SK-N-SH treated with all-trans-retinoic acid at 6 μM for 48 hours (cell line): ENCODE results near the gene NUTM1.

Source experiments
- ATAC-seq: fragments of 200-7000 bp; cut with Tn5 transposase; 3 replicates; pipeline ENCODE4 v1.9.1; 2020; ENCODE audit warnings: mild to moderate bottlenecking, moderate library complexity
- ARNTL ChIP-seq: fragments of 450-650 bp; formaldehyde crosslinking; IDR thresholded peaks from 2 replicates; pipeline ENCODE4 v1.5.0; 2020; ENCODE audit warnings: low read depth, mild to moderate bottlenecking, moderate library complexity, borderline replicate concordance
- BACH2 ChIP-seq: fragments of 250-450 bp; sonication (Bioruptor Pico); IDR thresholded peaks from 2 replicates; pipeline ENCODE4 v1.9.0; 2021; ENCODE audit warnings: mild to moderate bottlenecking, borderline replicate concordance
- CSDC2 ChIP-seq: fragments of 250-450 bp; sonication (Bioruptor Pico); IDR thresholded peaks from 2 replicates; pipeline ENCODE4 v1.5.0; 2020; ENCODE audit warnings: mild to moderate bottlenecking, moderate library complexity
- ESRRG ChIP-seq: fragments of 250-450 bp; sonication (Bioruptor Pico); IDR thresholded peaks from 2 replicates; pipeline ENCODE4 v1.6.1; 2021; ENCODE audit warnings: mild to moderate bottlenecking
- GLIS3 ChIP-seq: fragments of 250-450 bp; sonication (Bioruptor Pico); IDR thresholded peaks from 2 replicates; pipeline ENCODE4 v1.5.0; 2020; ENCODE audit warnings: mild to moderate bottlenecking, moderate library complexity
- ISL1 ChIP-seq: fragments of 250-450 bp; sonication (Bioruptor Pico); IDR thresholded peaks from 2 replicates; pipeline ENCODE4 v2.1.2; 2022; ENCODE audit warnings: mild to moderate bottlenecking, moderate library complexity
- OSR1 ChIP-seq: fragments of 250-450 bp; sonication (Bioruptor Pico); IDR thresholded peaks from 2 replicates; pipeline ENCODE4 v1.8.0; 2022; ENCODE audit warnings: moderate library complexity, mild to moderate bottlenecking, inconsistent platforms
- PPARA ChIP-seq: fragments of 250-450 bp; sonication (Bioruptor Pico); IDR thresholded peaks from 2 replicates; pipeline ENCODE4 v1.5.0; 2020; ENCODE audit warnings: mild to moderate bottlenecking, borderline replicate concordance
- RARB ChIP-seq: fragments of 250-450 bp; sonication (Bioruptor Pico); IDR thresholded peaks from 2 replicates; pipeline ENCODE4 v1.8.0; 2021; ENCODE audit warnings: mild to moderate bottlenecking, moderate library complexity
- SNAI2 ChIP-seq: fragments of 250-450 bp; sonication (Bioruptor Pico); IDR thresholded peaks from 2 replicates; pipeline ENCODE4 v1.5.0; 2020; ENCODE audit warnings: mild to moderate bottlenecking, moderate library complexity
- TCF4 ChIP-seq: fragments of 250-450 bp; sonication (Bioruptor Pico); IDR thresholded peaks from 2 replicates; pipeline ENCODE4 v1.8.0; 2021; ENCODE audit warnings: mild to moderate bottlenecking, moderate library complexity, borderline replicate concordance
- TOX ChIP-seq: fragments of 250-450 bp; sonication (Bioruptor Pico); IDR thresholded peaks from 2 replicates; pipeline ENCODE4 v1.8.0; 2021; ENCODE audit warnings: mild to moderate bottlenecking, moderate library complexity, borderline replicate concordance
- ZC3H10 ChIP-seq: fragments of 250-450 bp; sonication (Bioruptor Pico); IDR thresholded peaks from 2 replicates; pipeline ENCODE4 v1.5.1; 2021; ENCODE audit warnings: mild to moderate bottlenecking, moderate library complexity
- ZFP3 ChIP-seq: fragments of 250-450 bp; sonication (Bioruptor Pico); IDR thresholded peaks from 2 replicates; pipeline ENCODE4 v1.5.0; 2020; ENCODE audit warnings: mild to moderate bottlenecking, moderate library complexity
- ZNF565 ChIP-seq: fragments of 450-650 bp; formaldehyde crosslinking; conservative IDR thresholded peaks from 2 replicates; pipeline ENCODE4 v1.5.0; 2020; ENCODE audit warnings: low read depth, mild to moderate bottlenecking, moderate library complexity
- ZNF8 ChIP-seq: fragments of 450-650 bp; formaldehyde crosslinking; IDR thresholded peaks from 2 replicates; pipeline ENCODE4 v1.5.0; 2020; ENCODE audit warnings: mild to moderate bottlenecking, moderate library complexity
- TF ChIP-seq, protein P1 (sequence below): fragments of 250-450 bp; sonication (Bioruptor Pico); IDR thresholded peaks from 2 replicates; pipeline ENCODE4 v1.5.1; 2020; ENCODE audit warnings: low read depth, mild to moderate bottlenecking, moderate library complexity
- TF ChIP-seq, protein P2 (sequence below): fragments of 250-450 bp; sonication (Bioruptor Pico); IDR thresholded peaks from 2 replicates; pipeline ENCODE4 v1.5.0; 2020; ENCODE audit warnings: mild to moderate bottlenecking, moderate library complexity
- TF ChIP-seq, protein P3 (sequence below): fragments of 250-450 bp; sonication (Bioruptor Pico); IDR thresholded peaks from 2 replicates; pipeline ENCODE4 v1.5.1; 2021; ENCODE audit warnings: mild to moderate bottlenecking, moderate library complexity
- TF ChIP-seq, protein P4 (sequence below): fragments of 250-450 bp; sonication (Bioruptor Pico); IDR thresholded peaks from 2 replicates; pipeline ENCODE4 v1.8.0; 2021; ENCODE audit warnings: low read depth, mild to moderate bottlenecking, moderate library complexity, borderline replicate concordance

NUTM1 gene

DNA sequence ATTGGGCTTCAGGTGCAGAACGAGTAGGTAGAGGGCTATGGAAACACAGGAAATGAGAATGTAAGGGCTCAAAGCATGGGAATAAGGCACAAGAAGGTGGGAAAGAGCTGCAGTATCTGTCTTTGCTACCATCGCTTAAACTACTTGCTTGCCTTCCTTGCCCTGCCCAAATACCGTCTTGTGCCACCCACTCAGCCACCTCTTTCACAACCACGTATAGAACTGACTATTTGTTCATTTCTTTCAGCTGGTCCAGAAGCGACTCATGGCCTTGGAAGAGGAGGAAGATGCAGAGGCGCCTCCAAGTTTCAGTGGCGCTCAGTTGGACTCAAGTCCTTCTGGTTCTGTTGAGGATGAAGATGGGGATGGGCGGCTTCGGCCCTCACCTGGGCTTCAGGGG, 12.1 kb downstream of the NUTM1 start:
- no peak for ATAC-seq
- TF ChIP-seq PPARA (CRISPR knock-in tag) (no peak), SNAI2 (CRISPR knock-in tag) (no peak), ARNTL (CRISPR knock-in tag) (no peak), TOX (no peak), ZFP3 (CRISPR knock-in tag) (no peak), ZNF565 (no peak), ESRRG (no peak), ZC3H10 (CRISPR knock-in tag) (no peak), OSR1 (no peak), TCF4 (CRISPR knock-in tag) (no peak), CSDC2 (no peak), ZNF8 (no peak), RARB (CRISPR knock-in tag) (no peak), GLIS3 (CRISPR knock-in tag) (no peak)
- TF ChIP-seq, protein P1, sequence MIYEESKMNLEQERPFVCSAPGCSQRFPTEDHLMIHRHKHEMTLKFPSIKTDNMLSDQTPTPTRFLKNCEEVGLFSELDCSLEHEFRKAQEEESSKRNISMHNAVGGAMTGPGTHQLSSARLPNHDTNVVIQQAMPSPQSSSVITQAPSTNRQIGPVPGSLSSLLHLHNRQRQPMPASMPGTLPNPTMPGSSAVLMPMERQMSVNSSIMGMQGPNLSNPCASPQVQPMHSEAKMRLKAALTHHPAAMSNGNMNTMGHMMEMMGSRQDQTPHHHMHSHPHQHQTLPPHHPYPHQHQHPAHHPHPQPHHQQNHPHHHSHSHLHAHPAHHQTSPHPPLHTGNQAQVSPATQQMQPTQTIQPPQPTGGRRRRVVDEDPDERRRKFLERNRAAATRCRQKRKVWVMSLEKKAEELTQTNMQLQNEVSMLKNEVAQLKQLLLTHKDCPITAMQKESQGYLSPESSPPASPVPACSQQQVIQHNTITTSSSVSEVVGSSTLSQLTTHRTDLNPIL (CRISPR knock-in tag): no peak
- TF ChIP-seq, protein P2, sequence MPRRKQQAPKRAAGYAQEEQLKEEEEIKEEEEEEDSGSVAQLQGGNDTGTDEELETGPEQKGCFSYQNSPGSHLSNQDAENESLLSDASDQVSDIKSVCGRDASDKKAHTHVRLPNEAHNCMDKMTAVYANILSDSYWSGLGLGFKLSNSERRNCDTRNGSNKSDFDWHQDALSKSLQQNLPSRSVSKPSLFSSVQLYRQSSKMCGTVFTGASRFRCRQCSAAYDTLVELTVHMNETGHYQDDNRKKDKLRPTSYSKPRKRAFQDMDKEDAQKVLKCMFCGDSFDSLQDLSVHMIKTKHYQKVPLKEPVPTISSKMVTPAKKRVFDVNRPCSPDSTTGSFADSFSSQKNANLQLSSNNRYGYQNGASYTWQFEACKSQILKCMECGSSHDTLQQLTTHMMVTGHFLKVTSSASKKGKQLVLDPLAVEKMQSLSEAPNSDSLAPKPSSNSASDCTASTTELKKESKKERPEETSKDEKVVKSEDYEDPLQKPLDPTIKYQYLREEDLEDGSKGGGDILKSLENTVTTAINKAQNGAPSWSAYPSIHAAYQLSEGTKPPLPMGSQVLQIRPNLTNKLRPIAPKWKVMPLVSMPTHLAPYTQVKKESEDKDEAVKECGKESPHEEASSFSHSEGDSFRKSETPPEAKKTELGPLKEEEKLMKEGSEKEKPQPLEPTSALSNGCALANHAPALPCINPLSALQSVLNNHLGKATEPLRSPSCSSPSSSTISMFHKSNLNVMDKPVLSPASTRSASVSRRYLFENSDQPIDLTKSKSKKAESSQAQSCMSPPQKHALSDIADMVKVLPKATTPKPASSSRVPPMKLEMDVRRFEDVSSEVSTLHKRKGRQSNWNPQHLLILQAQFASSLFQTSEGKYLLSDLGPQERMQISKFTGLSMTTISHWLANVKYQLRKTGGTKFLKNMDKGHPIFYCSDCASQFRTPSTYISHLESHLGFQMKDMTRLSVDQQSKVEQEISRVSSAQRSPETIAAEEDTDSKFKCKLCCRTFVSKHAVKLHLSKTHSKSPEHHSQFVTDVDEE (CRISPR knock-in tag): no peak
- TF ChIP-seq, protein P3, sequence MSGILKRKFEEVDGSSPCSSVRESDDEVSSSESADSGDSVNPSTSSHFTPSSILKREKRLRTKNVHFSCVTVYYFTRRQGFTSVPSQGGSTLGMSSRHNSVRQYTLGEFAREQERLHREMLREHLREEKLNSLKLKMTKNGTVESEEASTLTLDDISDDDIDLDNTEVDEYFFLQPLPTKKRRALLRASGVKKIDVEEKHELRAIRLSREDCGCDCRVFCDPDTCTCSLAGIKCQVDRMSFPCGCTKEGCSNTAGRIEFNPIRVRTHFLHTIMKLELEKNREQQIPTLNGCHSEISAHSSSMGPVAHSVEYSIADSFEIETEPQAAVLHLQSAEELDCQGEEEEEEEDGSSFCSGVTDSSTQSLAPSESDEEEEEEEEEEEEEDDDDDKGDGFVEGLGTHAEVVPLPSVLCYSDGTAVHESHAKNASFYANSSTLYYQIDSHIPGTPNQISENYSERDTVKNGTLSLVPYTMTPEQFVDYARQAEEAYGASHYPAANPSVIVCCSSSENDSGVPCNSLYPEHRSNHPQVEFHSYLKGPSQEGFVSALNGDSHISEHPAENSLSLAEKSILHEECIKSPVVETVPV (CRISPR knock-in tag): no peak
- TF ChIP-seq, protein P4, sequence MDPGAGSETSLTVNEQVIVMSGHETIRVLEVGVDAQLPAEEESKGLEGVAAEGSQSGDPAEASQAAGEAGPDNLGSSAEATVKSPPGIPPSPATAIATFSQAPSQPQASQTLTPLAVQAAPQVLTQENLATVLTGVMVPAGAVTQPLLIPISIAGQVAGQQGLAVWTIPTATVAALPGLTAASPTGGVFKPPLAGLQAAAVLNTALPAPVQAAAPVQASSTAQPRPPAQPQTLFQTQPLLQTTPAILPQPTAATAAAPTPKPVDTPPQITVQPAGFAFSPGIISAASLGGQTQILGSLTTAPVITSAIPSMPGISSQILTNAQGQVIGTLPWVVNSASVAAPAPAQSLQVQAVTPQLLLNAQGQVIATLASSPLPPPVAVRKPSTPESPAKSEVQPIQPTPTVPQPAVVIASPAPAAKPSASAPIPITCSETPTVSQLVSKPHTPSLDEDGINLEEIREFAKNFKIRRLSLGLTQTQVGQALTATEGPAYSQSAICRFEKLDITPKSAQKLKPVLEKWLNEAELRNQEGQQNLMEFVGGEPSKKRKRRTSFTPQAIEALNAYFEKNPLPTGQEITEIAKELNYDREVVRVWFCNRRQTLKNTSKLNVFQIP (CRISPR knock-in tag): no peak

DNA sequence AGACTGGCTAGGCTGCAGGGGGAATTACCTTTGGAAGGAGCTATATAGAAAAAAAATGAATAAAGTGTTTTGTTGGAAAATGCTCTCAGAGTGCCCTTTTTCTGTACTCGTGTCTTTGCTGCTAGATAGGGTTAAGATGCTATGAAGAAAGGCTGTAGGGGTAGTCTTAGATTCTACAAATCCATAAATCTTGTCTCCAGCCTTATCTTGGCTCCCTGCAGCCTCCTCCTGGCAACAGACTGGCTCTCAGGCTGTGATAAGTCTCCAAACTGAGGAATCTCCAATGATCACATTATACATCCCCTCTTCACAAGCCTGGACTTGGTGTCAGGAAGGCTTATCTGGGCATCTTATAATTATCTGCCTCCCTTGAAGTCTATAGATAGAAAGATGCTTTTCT, 14.5 kb downstream of the NUTM1 start:
- no peak for ATAC-seq
- no peak for TF ChIP-seq PPARA (CRISPR knock-in tag)
- TF ChIP-seq TOX: no peak
- no peak for TF ChIP-seq CSDC2
- TF ChIP-seq ZNF8: no peak
- TF ChIP-seq ZNF565: no peak
- TF ChIP-seq BACH2 (CRISPR knock-in tag): no peak
- TF ChIP-seq, protein P1 (CRISPR knock-in tag): no peak
- TF ChIP-seq, protein P2 (CRISPR knock-in tag): no peak
- no peak for TF ChIP-seq ZFP3 (CRISPR knock-in tag)
- TF ChIP-seq ISL1 (CRISPR knock-in tag): no peak
- no peak for TF ChIP-seq SNAI2 (CRISPR knock-in tag)
